Calu3 (cell line): ENCODE measurements around the gene ISOC1. TPM values are rescaled to one million over a fixed set of nuclear protein-coding genes. Genes with fewer than 3 reads are reported as not detected.

Source experiments
- BruUV-seq: library from RNA; stranded (reverse); fragments of 400-500 nt; replicated peaks from 2 replicates; lab custom pipeline; 2021; lab: Mats Ljungman, UMichigan
- CTCF ChIA-PET: fragments of 300-600 bp; sonication (Branson Sonifier 250); formaldehyde crosslinking; loops from one replicate; lab custom pipeline; 2022; ENCODE audit warnings: antibody characterized with exemption; lab: Charles Lee
- DNase-seq: peaks from one replicate; pipeline ENCODE4 v3.0.0; 2022
- H3K27ac Mint-ChIP-seq: one replicate; pipeline ENCODE4 v1.8.0; 2022; ENCODE audit warnings: mixed read lengths; ENCODE audit not compliant: unreplicated experiment
- H3K27me3 Mint-ChIP-seq: one replicate; pipeline ENCODE4 v1.8.0; 2022; ENCODE audit warnings: mixed read lengths; ENCODE audit not compliant: unreplicated experiment
- H3K36me3 Mint-ChIP-seq: one replicate; pipeline ENCODE4 v1.8.0; 2022; ENCODE audit warnings: mild to moderate bottlenecking, moderate library complexity, mixed read lengths; ENCODE audit not compliant: insufficient read depth, unreplicated experiment
- H3K4me1 Mint-ChIP-seq: one replicate; pipeline ENCODE4 v1.8.0; 2022; ENCODE audit warnings: mild to moderate bottlenecking, low read depth, mixed read lengths; ENCODE audit not compliant: unreplicated experiment
- H3K4me3 Mint-ChIP-seq: one replicate; pipeline ENCODE4 v1.8.0; 2022; ENCODE audit warnings: mild to moderate bottlenecking, low read depth, moderate library complexity, mixed read lengths; ENCODE audit not compliant: unreplicated experiment
- H3K9me3 Mint-ChIP-seq: one replicate; pipeline ENCODE4 v1.8.0; 2022; ENCODE audit warnings: low read depth, mixed read lengths; ENCODE audit not compliant: unreplicated experiment
- CTCF ChIP-seq: fragments of 200-600 bp; IDR thresholded peaks from one replicate; pipeline ENCODE4 v1.8.0; 2022; ENCODE audit warnings: antibody characterized with exemption; ENCODE audit not compliant: unreplicated experiment
- intact Hi-C: fragments of 100-400 bp; cut with micrococcal nuclease; formaldehyde crosslinking; loops from one replicate; pipeline ENCODE4 v1.10.0; 2022; ENCODE audit not compliant: unreplicated experiment
- total RNA-seq: library from RNA; stranded (reverse); gene quantifications from 2 replicates; pipeline ENCODE4 v1.2.3, GENCODE V29; 2022

Gene ISOC1
- total RNA-seq, 1 experiment from 2014 or later, result 32.6 TPM

- no TSS peak for BruUV-seq
- Mint-ChIP-seq H3K9me3 (no peaks in the 10 kb centered on the region), H3K27ac (no peak overlapping the region), H3K4me3 (no peak overlapping the region), H3K27me3 (no peaks in the 10 kb centered on the region), H3K4me1 (no peaks in the 10 kb centered on the region), H3K36me3 (no peaks in the 10 kb centered on the region)
- CTCF ChIA-PET, result no interaction called here
- intact Hi-C loops, result no loop called here
- no peak for TF ChIP-seq CTCF
- DNase-seq, result no peak
These were observed 31.0 kb upstream of the ISOC1 start for GRCh38 chr5:129063483-129064113.

DNA sequence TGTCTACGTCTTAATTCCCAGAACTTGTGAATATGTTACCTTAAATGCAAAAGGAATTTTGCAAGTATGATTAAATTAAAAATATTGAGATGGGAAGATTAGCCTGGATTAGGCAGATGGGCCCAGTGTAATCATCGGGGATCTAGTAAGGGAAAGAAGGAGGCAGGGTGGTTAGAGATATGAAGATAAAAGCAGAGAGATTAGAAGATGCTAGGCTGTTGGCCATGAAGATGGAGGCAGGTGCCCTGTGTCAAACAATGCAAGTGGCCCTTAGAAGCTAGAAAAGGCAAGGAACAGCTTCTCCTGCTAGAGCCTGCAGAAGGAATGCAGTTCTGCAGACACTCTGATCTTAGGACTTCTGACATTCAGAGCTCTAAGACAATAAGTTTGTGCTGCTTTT is 28.8 kb upstream of the ISOC1 start:
- H3K36me3 Mint-ChIP-seq, result no peaks in the 10 kb centered on the region
- CTCF ChIA-PET, result no interaction called here
- intact Hi-C loops, result no loop called here
- H3K27ac Mint-ChIP-seq, result no peak overlapping the region
- no peaks in the 10 kb centered on the region for H3K4me1 Mint-ChIP-seq
- no peak overlapping the region for H3K4me3 Mint-ChIP-seq
- TF ChIP-seq CTCF, result no peak
- no peaks in the 10 kb centered on the region for H3K27me3 Mint-ChIP-seq
- BruUV-seq, result no TSS peak
- no peak for DNase-seq
- no peaks in the 10 kb centered on the region for H3K9me3 Mint-ChIP-seq

- no peak for DNase-seq
- Mint-ChIP-seq H3K36me3 (no peaks in the 10 kb centered on the region), H3K4me3 (no peak overlapping the region), H3K27ac (no peak overlapping the region), H3K4me1 (no peaks in the 10 kb centered on the region), H3K27me3 (no peaks in the 10 kb centered on the region), H3K9me3 (no peaks in the 10 kb centered on the region)
- TF ChIP-seq CTCF, result no peak
- CTCF ChIA-PET, result no interaction called here
- intact Hi-C loops, result no loop called here
- BruUV-seq, result no TSS peak
These were observed 26.8 kb upstream of the ISOC1 start for GRCh38 chr5:129067745-129068144.

GRCh38 chr5:129069292-129069691 is 25.3 kb upstream of the ISOC1 start:
- H3K36me3 Mint-ChIP-seq, result no peaks in the 10 kb centered on the region
- no peaks in the 10 kb centered on the region for H3K27me3 Mint-ChIP-seq
- CTCF ChIA-PET, result no interaction called here
- H3K4me3 Mint-ChIP-seq, result no peak overlapping the region
- no peaks in the 10 kb centered on the region for H3K4me1 Mint-ChIP-seq
- no peaks in the 10 kb centered on the region for H3K9me3 Mint-ChIP-seq
- no peak for DNase-seq
- TF ChIP-seq CTCF, result no peak
- H3K27ac Mint-ChIP-seq, result no peak overlapping the region
- intact Hi-C loops, result no loop called here
- no TSS peak for BruUV-seq
